Hematopoietic multipotent progenitor cell treated with erythropoietin and hydrocortisone succinate and interleukin-3 and kit ligand, for 15 days (in vitro differentiated cells): ENCODE data around the gene NLRC5.
"Not testable (repeated sequence)": the region's sequence is repeated elsewhere in the genome, so short reads cannot be mapped to it uniquely, and the experiment has no call there.

Experiments
- DNase-seq: peaks from one replicate; pipeline ENCODE4 v3.0.0-alpha.2; 2015; ENCODE audit warnings: low spot score

Gene NLRC5

GRCh38 chr16:56981729-56982271 is 7.6 kb upstream of the NLRC5 start:
- no peak for DNase-seq

DNA sequence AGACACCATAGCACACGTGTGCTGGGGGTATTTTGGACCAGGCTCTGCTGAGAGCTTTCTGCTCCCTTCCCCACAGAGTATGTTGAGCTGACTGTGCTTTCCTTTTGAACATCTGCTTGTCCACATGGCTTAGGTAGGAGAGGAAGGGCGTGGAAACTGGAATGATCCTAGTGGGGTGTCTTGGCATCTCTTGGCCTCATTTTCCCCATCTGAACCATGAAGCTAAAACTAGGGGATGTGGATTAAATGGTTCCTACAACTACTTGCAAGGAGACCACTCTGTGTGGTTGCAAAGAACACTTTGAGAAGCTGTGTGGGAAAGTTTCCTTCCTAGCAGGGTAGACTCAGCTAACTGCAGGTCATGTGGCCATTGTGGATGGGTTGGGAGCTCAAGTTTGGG is 6.7 kb upstream of the NLRC5 start:
- DNase-seq: no peak

DNA sequence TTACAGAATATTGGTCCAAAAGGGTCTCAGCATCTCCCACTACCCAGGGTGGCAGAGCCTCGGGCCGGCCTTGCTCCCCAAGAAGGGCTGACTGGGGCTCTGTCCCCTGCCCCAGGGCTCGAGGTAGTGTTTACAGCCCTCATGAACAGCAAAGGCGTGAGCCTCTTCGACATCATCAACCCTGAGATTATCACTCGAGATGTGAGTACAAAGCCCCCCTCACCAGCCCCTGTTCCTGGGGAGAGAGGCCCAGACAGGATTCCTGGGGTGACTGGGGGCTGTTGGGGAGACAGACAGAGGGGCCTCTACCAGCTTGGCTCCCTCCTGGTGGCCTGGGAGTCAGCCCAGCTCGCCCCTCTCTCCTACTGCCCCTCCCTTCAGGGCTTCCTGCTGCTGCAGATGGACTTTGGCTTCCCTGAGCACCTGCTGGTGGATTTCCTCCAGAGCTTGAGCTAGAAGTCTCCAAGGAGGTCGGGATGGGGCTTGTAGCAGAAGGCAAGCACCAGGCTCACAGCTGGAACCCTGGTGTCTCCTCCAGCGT is 6.1 kb upstream of the NLRC5 start:
- no peak for DNase-seq

- no peak for DNase-seq
Measured at GRCh38 chr16:56984639-56985038, 4.7 kb upstream of the NLRC5 start.

- DNase-seq: no peak
Measured at GRCh38 chr16:56985288-56985961, 3.9 kb upstream of the NLRC5 start.

- DNase-seq: no peak
Measured at GRCh38 chr16:56985962-56986360, 3.4 kb upstream of the NLRC5 start.

- DNase-seq: no peak
Measured at GRCh38 chr16:56986361-56986760, 3.0 kb upstream of the NLRC5 start.

DNA sequence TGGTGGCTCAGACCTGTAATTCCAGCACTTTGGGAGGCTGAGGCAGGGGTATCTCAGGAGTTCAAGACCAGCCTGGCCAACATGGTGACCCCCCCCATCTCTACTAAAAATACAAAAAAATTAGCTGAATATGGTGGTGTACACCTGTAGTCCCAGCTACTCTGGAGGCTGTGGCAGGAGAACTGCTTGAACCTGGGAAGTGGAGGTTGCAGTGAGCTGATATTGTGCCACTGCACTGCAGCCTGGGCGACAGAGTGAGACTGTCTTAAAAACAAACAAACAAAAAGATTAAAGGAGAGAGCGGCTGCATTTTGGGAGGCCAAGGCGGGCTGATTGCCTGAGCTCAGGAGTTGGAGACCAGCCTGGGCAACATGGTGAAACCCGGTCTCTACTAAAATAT is 2.4 kb upstream of the NLRC5 start:
- not testable (repeated sequence) for DNase-seq

DNA sequence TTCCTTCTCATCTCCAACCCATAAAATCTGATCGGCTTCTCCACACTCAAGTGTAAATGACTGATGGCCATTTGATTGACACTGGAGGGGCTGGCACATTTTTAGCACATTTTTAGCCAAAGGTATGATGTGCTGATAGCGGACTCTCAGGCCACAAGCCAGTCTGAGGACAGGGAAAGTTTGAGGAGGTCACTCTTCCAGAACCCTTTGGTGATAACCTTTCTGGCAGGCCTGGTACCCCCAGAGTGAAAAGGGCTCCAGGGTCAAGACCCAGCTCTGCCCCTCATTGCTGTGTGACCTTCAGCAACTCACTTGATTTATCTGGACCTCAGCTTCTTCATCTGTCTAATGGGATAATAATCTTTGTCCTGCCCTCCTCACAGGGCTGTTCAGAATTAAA is 1.7 kb upstream of the NLRC5 start:
- no peak for DNase-seq

- peak; percentile 21 for DNase-seq
Measured at GRCh38 chr16:56988161-56988947, 1.0 kb upstream of the NLRC5 start.

- no peak for DNase-seq
Measured at GRCh38 chr16:56989988-56990387, 631 bp downstream of the NLRC5 start.

GRCh38 chr16:56990407-56991286 is 1.3 kb downstream of the NLRC5 start:
- DNase-seq: no peak

GRCh38 chr16:56992431-56992830 is 3.1 kb downstream of the NLRC5 start:
- not testable (repeated sequence) for DNase-seq

DNA sequence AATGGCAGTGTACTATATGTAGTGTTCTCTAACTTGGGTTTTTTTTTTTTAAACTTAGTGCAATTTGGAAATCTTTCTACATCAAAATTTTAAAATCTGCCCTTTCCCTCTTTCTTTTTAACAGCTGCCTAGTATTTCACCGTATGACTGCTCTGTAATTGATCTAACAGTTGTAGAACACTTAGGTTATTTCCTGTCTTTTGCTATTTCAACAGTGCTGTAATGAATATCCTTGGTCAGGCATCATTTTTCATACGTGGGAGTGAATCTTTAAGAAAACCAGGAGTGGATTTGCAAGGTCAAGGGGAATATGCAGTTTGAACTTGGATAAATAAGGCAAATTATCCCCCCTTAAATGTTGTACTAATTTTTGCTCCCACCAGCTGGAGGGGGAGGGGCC is 3.8 kb downstream of the NLRC5 start:
- DNase-seq: no peak

- no peak for DNase-seq
Measured at GRCh38 chr16:56994311-56994710, 5.0 kb downstream of the NLRC5 start.

DNA sequence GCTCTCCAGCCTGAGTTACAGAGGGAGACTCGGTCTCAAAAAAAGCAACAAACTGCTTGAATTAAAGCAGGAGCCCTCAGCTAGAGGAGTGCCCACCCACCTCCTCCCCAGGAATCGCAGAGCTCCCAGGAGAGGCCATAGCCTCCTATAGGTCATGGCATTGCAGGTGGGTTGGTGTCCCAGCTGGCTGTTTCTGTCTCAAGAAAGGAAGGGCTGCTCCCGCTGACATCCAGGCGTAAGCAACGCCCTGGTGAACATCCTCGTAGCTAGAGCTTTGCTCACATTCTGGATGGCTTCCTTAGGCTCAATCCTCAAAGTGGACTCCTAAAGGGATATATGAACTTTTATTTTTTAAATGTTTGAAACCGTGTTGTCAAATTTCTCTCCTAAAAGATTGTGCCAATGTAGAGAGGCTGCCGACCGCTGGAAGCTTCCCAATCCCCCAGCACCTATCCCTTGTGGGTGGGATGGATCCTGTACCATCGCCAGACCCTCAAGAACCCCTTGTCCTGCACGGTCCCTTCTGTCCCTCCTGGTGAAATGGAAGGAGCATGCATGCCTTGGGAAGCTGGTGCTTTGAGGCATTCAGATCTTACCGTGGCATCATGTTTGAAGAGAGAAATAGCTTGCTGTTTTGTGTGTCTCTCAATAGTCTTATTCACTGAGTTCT is 5.9 kb downstream of the NLRC5 start:
- DNase-seq: no peak

DNA sequence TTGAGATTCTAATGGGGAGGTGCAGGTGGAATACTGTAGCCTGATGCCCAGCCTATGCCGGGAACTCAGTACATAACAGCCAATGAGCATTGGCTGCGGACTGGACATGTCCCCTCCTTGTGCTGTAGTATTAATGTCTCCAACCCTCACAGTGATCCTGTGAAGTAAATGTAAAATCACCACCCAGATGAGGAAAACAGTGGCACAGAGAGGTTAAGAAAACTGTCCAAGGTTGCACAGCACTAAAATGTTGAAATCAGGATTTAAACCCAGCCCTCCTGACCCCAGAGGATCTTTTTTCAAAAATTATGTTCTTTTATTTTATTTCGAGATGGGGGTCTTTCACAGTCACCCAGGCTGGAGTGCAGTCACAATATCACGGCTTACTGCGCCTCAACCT is 7.9 kb downstream of the NLRC5 start:
- DNase-seq: no peak

DNA sequence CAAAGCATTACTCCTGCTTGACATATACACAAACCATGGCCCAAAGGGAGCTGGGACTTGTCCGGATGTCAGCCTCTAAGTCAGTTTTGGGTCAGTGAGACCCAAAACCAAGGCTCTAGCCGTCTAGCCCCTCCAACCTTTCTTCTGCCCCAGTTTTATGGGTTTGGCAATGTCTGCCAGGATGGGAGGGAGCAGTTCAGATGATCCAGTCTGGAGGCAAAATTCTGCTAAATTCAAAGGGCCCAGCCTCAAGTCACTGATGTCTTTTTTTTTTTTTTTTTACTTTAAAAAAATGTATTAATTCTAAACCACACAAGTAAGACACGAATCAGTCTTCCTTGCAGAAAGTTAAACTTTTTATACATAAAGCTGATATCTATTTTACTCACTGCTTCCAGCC is 8.6 kb downstream of the NLRC5 start:
- no peak for DNase-seq

DNA sequence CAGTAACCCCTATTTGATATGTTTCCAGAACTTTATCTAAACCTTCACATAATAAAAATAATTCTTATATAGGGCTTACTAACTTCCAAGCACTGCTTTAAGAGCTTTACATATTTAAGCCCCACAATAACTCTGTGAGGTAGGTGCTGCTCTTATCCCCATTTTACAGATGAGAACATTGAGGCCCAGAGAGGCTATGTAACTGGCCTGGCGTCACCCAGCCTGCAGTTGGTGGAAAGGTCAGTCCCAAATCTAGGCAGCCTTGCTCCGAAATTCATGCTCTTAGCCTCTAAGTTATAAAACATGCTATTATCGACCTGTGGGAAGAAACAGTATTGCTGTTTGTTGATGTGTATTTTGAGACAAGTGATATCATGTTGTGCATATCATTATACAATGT is 9.0 kb downstream of the NLRC5 start:
- no peak for DNase-seq

- no peak for DNase-seq
Measured at GRCh38 chr16:56998861-56999260, 9.5 kb downstream of the NLRC5 start.

DNA sequence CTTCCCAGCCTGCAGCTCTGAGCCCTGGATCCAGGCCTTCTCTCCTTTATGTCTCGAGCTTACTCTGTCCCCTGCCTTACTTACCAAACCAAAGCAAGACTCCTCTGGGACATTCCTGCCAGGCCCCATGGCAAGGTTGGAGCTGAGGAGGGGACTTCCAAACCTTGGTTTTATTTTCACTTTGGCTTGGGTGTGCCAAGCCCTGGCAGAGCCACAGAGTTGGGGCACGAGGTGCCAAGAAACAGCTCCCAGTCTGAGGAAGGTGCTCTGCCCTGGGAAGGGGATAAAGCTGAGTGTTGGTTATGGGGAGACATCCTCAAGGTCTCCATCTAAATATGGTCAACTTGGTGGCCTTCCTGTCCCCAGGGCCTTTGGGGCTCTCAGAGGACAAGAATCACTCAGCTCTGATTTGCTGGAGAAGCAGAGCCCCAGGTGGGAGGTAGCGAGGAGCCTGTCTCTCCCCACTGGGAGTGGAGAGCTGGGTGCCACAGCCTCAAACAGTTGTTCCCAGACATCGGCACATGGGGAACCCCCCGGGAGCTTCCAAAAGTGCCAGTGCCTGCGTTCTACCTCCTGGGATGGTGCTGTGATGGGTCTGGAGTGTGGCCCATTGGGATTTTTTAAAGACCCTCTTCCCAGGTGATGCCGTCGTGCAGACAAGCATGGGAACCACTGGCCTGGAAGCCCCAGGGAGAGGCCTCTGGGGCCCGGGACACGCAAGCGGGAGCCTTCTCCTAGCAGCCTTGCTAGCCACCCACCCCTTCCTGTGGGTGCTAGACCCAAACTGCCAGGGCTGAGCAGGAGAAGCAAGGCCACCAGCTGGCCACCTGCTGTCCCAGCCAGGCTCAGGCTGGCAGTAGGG is 10.3 kb downstream of the NLRC5 start:
- DNase-seq: no peak
